ENCODE measurements around the gene PTCD1. TPM values are rescaled to one million over a fixed set of nuclear protein-coding genes. Genes with fewer than 3 reads are reported as not detected.
"Not testable (repeated sequence)": the region's sequence is repeated elsewhere in the genome, so short reads cannot be mapped to it uniquely, and the experiment has no call there.

The PTCD1 gene
- total RNA-seq, 1 donor from 2014 or later = 3.7 TPM

GRCh38 chr7:99451936-99452335 is 13.3 kb upstream of the PTCD1 start:
- DNase-seq (ENCODE audit: low read depth in 2 of 2) = no peak

GRCh38 chr7:99449326-99449725 is 10.7 kb upstream of the PTCD1 start:
- no peak for DNase-seq (ENCODE audit: low read depth in 2 of 2)

- no peak for DNase-seq (ENCODE audit: low read depth in 2 of 2)
Measured at GRCh38 chr7:99448855-99449254, 10.3 kb upstream of the PTCD1 start.

GRCh38 chr7:99447943-99448342 is 9.3 kb upstream of the PTCD1 start:
- DNase-seq (ENCODE audit: low read depth in 2 of 2) = no peak

- DNase-seq (ENCODE audit: low read depth in 2 of 2) = no peak
Measured at GRCh38 chr7:99446096-99446495, 7.5 kb upstream of the PTCD1 start.

GRCh38 chr7:99440195-99440594 is 1.6 kb upstream of the PTCD1 start:
- DNase-seq (ENCODE audit: low read depth in 2 of 2) = no peak

GRCh38 chr7:99437946-99438572 is 539 bp downstream of the PTCD1 start:
- no peak for DNase-seq (ENCODE audit: low read depth in 2 of 2)

GRCh38 chr7:99433158-99433557 is 5.4 kb downstream of the PTCD1 start:
- no peak for DNase-seq (ENCODE audit: low read depth in 2 of 2)

GRCh38 chr7:99431756-99432540 is 6.7 kb downstream of the PTCD1 start:
- not testable (repeated sequence) for DNase-seq (ENCODE audit: low read depth in 2 of 2)

GRCh38 chr7:99429756-99430155 is 8.8 kb downstream of the PTCD1 start:
- no peak for DNase-seq (ENCODE audit: low read depth in 2 of 2)

GRCh38 chr7:99428972-99429566 is 9.5 kb downstream of the PTCD1 start:
- no peak for DNase-seq (ENCODE audit: low read depth in 2 of 2)

GRCh38 chr7:99424932-99425730 is 13.5 kb downstream of the PTCD1 start:
- DNase-seq (ENCODE audit: low read depth in 2 of 2) = no peak

GRCh38 chr7:99422625-99423024 is 16.0 kb downstream of the PTCD1 start:
- no peak for DNase-seq (ENCODE audit: low read depth in 2 of 2)

GRCh38 chr7:99422186-99422585 is 16.4 kb downstream of the PTCD1 start:
- no peak for DNase-seq (ENCODE audit: low read depth in 2 of 2)

GRCh38 chr7:99420986-99421385 is 17.6 kb downstream of the PTCD1 start:
- DNase-seq (ENCODE audit: low read depth in 2 of 2) = no peak

- DNase-seq (ENCODE audit: low read depth in 2 of 2) = no peak
Measured at GRCh38 chr7:99420213-99420612, 18.4 kb downstream of the PTCD1 start.

GRCh38 chr7:99419323-99420021 is 19.1 kb downstream of the PTCD1 start:
- DNase-seq (ENCODE audit: low read depth in 2 of 2) = no peak

- no peak for DNase-seq (ENCODE audit: low read depth in 2 of 2)
Measured at GRCh38 chr7:99418260-99418659, 20.3 kb downstream of the PTCD1 start.

- DNase-seq (ENCODE audit: low read depth in 2 of 2) = peak in 1 of 2 donors; percentile 59
Measured at GRCh38 chr7:99415513-99416127, 23.0 kb downstream of the PTCD1 start.

- no peak for DNase-seq (ENCODE audit: low read depth in 2 of 2)
Measured at GRCh38 chr7:99410635-99411034, 28.0 kb downstream of the PTCD1 start.

- no peak for DNase-seq (ENCODE audit: low read depth in 2 of 2)
Measured at GRCh38 chr7:99409806-99410205, 28.8 kb downstream of the PTCD1 start.

Data from dermis microvascular lymphatic vessel endothelial cell (primary cell).